HG03460 (cell line): ENCODE results near the gene HOXD4.

ENCODE experiments used
- ATAC-seq: cut with Tn5 transposase; IDR thresholded peaks from one replicate; pipeline ENCODE4 v1.9.1; 2021; ENCODE audit not compliant: unreplicated experiment

The HOXD4 gene

DNA sequence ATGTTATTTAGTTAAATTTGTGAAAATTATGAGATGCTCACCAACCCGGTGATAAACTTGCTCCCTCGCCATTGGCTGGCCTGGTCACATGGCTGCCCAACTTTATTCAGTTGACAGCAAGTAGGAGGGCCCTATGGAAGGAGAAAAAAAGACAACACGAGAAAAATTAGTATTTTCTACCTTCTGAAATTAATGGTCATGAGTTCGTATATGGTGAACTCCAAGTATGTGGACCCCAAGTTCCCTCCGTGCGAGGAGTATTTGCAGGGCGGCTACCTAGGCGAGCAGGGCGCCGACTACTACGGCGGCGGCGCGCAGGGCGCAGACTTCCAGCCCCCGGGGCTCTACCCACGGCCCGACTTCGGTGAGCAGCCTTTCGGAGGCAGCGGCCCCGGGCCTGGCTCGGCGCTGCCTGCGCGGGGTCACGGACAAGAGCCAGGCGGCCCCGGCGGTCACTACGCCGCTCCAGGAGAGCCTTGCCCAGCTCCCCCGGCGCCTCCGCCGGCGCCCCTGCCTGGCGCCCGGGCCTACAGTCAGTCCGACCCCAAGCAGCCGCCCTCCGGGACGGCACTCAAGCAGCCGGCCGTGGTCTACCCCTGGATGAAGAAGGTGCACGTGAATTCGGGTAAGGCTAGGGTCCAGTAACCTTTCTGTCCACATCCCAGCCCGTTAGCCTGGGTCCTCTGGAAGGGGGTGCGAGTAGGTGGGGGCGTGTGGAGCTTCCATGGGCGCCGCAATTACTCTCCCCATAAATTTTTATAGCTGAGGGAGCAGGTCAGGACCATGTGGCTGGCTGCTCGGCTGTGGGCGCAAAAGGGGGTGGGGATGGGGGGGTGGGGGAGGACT, at the start of gene HOXD4:
Gene HOXD4, plus strand, starts transcription at position 109 of the 846 bp plus-strand sequence. Its CDS starts 84 bp downstream, at position 193.
- ATAC-seq = no peak

DNA sequence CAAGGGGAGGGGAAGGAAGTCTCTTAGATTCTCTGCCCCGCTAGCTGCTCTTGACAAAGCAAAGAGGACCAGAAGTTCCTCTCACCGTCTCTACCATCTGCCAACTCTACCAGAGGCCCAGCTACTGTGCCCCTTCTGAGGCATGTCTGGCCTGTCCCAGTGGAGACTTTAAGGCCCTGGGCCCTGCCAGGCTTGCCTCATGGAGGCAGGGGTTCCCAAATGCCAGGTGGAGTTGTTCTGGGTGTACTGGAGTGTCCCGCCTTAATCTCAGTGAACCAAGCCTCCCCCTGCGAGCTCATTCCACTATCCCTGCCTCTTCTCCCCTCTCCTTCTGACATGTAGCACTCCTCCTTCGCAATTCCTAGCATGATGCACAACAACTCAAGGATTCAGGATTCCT, 49.5 kb upstream of the HOXD4 start:
- no peak for ATAC-seq

DNA sequence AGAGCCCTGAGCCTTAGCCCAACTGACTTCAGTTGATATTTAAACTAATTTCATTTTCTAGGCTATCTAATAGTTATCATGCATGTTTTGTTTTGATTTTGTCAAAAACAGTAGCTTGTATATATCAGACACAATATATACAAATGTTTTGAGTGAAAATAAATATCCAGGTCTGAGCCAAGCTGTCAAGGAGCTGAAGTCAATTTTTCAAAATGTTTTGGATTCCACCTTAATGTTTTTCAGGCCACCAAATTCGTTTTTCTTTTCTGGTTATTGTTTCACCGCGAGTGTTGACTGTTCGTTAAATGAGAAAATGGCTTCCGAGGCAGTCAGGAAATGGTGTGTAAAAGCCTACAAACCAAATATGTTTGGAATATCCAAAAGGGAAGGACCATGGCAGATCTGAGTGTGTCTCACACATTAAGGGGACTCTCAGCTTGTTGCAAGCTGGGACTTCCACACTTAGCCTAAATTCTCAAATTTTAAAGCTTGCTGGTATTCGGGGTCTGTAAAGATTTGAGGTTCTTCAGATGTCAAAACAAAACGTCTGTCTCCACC, 49.0 kb upstream of the HOXD4 start:
- no peak for ATAC-seq

DNA sequence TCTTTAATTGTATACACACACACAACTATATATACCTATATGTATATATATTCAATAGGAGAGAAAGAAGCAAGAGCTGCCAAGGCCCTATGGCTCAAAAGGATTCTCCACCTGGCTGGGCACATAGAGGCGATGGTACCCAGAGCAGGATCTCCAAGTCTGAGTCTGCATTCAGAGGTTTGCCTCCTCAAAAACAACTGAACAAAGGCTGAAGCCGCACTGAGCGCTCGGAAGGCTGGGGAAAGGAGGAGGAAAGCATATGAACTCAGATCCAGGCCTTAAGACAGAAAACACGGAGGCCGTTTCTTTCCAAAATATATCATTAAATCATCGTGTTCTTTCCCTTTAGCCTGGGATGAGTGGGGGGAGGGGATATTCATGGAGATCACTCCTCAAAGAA, 48.2 kb upstream of the HOXD4 start:
- ATAC-seq = no peak

DNA sequence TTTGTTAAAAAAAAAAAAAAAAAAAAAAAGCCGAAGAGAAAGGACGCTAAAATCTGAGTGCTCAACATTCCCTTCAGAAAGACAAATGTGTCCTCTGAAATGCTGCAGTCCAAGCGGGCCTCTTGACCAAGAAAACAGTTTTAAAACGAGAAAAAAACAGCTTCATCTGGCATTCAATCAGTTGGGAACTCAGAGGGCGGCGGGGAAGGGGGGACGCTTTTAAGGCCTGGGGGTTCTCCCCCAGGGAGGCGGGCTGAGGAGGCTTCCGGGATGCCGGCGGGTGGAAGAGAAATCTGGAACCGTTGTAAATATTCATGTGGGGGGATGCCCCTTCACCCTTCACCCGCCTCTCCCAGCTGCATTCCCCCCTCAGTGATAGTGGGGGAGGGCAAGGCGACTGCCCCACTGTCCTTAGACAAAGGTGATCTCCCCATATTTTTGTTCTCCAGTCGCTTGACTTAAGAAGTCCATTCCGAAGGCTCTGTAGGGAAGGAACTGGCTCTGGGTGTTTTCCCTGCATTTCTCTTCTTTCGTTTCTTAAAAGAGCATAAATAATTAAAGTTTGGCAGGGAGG, 47.5 kb upstream of the HOXD4 start:
- ATAC-seq = no peak

DNA sequence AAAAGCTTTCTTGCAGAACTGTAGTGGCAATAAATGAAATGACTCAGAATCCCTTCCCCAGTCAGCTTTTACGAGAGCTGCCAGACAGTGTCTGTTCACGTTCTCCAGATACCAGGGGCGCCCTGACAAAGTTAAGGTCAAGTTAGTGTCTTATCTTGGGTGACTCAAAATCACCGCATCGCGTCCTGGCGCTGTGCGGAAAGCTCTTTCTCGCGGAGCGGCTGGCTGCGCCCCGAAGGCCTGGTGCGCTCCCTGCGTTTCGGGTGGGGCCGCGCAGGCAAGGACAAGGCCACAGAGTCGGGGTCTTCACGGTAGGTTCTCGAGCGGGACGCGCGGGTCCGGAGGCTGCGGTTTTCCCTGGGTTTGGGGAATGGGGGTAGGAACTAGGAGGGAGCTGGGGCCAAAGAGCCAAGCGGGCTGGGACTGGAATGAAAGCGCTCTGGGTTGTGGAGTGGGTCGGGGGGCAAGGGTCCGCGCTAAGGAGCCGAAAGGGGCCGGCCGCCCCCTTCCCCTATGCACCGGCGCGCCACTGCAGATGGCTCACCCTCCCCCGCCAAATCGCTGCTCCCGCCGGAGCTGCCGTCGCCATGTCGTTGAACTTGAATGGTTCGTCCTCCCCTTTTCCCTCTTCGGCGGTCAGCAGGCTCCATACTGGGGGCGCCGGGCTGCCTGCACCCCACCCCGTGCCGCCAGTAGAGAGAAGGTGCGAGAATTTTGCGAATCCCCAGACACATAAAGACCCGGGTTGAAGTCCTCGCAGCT, 46.9 kb upstream of the HOXD4 start:
- no peak for ATAC-seq

DNA sequence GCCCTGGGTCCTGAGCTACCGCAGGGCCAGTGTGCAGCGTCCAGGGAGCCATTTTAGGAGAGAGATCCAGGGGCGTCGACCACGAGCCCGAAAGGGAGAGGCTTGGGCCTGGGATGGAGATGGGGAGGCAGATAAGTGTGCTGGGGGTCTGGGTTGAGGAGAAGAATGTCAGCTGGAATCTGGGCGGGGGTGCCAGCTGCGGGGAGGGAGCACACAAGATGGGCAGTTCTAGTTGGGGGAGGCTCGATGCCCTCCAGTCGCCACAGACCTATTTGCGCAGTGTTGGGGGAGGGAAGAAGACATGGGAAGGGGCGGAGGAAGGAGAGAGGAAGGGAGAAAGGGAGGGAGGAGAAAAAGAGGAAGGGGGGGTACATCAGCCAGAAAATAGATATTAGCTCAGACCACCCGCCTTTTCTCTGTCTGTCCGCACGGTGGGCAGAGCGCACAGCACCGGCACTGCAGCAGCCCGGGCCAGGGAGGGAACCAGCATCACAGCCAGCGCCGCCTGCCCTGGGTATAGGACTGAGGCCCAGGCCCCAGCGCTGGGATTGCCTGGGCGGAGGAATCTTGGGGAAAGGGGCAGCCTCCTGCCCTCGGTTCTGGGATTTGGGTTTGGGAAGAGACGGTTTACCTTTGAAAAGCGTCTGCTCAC, 46.1 kb upstream of the HOXD4 start:
- ATAC-seq = no peak

DNA sequence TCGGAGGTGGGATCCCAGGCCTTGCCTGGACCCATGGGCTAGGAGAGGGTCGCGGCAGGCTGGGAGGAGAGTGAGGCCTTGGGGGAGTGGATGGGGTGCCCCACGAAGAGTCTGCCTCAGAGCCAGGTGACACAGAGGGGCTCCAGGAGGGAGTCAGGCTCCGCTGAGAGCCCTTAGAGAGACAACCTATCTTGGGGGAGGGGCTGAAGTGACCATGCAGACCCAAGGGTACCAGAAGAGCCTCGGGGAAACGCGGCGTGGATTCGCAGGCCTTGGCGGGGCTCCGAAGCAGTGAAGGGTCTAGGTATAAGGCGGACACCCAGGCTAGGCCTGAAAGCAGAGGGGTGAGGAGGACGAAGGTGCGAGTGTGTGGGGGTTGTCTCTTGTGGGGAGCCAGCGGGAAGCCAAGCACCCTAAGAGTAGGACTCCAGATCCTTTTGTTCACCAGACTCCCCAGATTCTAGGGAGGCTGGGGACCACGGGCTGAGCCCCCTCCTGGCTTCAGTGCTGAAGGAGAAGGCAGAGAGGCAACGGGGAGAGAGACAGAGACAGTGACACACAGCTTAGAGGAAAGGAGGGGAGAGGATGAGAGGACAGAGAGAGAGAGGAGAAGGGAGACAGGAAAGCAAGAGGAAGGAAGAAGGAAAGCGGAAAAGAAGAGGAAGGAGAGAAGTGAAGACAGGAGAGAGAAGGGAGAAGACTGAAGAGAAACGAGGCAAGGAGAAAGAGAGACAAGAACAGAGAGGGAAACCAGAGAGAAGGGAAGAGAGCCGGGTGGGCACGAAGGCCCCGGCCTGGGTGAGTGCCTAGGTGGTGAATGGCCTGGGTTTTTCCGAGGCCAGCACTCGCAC, 45.4 kb upstream of the HOXD4 start:
- ATAC-seq = no peak

DNA sequence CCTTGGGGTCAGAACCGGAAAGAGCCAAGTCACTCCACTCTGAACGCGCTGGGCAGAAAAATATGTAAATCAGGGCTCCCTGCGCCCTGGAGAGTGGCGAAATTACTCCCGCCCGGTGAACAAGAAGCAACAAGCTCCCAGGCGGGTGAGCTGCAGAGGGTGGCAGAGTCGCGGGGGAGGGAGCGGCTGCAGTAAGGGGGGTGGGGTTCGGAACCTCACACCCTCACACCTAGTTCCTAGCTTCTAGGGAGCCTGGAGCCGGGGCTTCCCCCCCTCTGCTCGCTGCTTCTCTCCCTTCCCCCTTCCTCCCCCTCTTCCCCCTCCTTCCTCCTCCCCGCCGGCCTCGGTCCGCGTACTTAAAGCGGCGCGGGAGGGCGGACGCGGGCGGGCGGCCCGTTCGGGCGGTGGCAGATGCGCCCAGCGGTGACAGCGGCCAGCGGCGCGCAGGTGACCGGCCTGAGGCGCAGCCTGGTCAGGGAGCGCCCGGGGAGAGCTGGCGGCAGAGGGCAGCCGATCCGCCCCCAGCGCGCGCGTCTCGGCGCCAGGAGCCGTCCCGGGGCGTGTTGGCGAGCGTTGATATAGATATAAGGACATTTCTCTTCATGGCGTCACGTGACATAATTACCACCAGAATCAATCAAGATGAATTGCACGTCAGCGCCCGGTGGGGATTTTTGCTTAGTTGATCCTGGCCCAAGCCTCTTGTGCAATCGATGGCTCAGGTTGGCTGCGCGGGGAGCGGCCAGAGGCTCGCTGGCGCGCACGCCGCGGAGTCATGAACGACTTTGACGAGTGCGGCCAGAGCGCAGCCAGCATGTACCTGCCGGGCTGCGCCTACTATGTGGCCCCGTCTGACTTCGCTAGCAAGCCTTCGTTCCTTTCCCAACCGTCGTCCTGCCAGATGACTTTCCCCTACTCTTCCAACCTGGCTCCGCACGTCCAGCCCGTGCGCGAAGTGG, 44.5 kb upstream of the HOXD4 start, which contains the start of gene HOXD11:
Gene HOXD11, plus strand, starts transcription at position 700 of the 959 bp plus-strand sequence. Its CDS starts 76 bp downstream, at position 776.
- no peak for ATAC-seq

DNA sequence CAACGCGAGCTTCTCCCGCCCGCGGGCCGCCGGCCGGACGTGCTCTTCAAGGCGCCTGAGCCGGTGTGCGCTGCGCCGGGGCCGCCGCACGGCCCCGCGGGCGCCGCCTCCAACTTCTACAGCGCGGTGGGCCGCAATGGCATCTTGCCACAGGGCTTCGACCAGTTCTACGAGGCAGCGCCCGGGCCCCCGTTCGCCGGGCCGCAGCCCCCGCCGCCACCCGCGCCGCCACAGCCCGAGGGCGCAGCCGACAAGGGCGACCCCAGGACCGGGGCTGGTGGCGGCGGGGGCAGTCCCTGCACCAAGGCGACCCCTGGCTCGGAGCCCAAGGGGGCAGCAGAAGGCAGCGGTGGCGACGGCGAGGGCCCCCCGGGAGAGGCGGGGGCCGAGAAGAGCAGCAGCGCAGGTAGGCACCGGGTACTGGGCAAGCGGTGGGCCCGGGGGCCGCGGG, 43.6 kb upstream of the HOXD4 start:
- ATAC-seq = no peak

DNA sequence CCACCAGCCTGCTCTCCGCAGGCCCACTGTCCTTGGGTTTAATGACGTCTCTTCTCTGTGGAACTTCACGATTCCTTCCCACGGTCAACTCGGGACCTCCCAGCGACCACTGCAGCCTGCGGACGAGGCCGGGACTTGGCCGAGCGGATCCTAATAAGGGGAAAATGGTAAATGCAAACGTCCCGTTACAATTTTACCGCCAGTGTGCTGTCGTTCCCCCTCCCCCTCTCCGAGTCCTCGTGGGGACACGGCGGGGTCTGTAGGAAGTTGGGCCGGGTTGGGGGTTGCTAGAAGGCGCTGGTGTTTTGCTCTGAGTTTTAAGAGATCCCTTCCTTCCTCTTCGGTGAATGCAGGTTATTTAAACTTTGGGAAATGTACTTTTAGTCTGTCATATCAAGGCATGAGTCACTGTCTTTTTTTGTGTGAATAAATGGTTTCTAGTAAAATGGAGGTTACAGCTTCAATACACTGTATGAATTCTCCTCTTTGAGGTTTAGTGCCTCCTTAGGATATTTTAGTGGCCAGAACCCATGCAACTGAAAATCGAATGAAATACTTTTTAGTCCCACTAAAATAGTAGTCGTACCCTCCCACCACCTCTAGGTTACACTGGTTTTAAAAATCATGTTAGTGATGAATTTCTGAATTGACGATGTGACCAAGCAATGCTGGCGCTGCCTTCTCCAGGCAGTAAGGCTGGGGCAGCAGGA, 42.0 kb upstream of the HOXD4 start:
- ATAC-seq = no peak

DNA sequence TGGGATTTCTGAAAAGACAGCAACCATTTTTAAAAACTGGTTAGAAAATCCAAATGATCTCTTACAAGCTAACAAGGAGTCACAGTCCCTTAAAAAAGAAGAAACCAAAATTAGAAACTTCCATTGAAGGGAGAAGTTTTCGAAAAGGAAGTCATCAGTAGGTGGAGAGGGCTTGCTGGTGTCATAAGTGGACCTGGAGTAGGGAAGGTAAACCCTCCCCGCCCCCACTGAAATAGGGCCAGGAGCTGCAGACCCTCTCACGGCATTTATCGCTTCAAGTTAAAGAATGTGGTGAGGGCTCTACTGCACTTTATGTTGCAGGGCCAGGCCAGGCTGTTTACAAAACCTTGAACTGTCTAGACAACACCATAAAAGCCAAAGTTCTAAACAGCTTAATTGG, 41.4 kb upstream of the HOXD4 start:
- no peak for ATAC-seq

DNA sequence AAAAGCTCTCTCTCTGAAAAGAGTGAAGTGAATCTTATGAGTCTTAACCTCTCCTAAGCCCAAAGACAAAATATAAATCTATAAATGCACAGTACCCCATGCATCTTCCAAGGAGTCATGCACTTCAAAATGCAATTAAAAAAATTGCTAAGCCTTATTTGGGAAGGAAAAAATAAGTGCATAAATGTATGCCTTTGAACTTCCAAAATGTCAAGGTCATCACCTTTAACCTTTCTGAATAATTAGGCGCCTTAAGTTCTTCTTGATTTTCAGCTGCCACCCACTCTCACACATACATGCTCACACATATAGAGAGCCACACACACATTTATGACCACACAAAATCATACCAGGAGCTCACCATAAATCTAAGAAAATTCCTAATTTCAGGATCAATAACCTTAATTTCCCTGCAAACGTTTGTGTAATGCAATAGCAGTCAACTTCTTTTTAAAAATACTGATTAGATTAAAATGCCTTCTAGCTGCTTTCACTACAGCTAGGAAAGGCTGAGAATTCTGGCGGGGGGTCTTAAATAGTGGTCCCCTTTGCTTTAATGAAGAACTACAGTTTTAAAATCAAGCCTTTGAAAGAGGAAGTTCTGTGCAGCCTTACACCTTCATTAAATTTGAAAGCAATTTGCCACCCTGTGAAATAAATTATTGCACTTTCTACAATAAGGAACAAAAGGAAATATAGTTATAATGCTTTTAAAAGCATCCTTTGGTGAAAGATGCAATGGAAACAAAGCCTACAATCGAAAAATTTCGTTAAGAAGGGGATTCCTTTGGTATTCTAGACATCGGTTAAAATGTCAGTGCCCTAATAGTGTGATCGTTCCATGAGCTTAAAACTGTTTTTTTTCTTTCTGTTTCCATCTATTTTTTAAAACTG, 40.7 kb upstream of the HOXD4 start:
- no peak for ATAC-seq

DNA sequence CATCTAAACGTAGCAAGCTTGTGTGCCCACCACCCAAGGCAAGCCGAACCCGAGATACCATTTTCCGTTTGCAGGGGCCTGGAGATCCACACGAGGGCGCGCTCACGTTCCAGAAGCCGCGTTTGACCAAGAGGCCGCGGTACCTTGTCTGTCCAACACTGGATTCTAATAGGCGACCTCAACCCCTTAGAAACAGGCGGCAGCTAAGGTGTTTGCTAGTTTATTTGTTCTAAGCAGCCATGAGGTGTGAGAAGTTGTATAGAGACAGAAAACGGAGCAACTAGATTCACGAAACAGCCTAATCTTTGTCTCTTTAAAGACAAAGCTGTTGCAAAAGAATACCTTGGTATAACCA, 40.1 kb upstream of the HOXD4 start:
- no peak for ATAC-seq

DNA sequence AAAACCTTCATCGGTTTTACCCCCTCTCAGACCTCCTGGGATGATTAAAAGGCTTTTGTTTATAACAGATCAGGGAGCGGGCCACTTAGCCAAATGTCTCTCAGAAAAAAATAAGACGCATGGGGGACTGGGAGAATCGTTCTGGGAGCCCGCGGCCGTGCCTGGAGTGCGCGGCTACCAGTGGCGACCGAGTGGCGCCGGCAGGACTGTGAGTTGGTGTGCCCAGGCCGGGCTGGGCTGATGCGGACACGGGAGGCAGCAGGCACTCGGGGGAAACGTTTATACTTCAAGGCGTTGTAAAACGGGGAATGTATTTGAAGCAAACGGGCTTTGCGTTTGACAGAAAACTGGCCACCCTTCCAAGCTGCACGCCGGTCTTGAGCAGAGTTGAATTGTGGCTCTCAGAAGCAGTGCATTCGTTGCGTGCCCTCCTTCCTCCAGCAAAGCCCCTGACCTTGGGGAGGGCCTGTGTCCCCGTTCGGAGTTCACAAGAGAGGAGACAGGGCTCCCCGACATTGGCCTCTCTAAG, 39.4 kb upstream of the HOXD4 start:
- no peak for ATAC-seq

DNA sequence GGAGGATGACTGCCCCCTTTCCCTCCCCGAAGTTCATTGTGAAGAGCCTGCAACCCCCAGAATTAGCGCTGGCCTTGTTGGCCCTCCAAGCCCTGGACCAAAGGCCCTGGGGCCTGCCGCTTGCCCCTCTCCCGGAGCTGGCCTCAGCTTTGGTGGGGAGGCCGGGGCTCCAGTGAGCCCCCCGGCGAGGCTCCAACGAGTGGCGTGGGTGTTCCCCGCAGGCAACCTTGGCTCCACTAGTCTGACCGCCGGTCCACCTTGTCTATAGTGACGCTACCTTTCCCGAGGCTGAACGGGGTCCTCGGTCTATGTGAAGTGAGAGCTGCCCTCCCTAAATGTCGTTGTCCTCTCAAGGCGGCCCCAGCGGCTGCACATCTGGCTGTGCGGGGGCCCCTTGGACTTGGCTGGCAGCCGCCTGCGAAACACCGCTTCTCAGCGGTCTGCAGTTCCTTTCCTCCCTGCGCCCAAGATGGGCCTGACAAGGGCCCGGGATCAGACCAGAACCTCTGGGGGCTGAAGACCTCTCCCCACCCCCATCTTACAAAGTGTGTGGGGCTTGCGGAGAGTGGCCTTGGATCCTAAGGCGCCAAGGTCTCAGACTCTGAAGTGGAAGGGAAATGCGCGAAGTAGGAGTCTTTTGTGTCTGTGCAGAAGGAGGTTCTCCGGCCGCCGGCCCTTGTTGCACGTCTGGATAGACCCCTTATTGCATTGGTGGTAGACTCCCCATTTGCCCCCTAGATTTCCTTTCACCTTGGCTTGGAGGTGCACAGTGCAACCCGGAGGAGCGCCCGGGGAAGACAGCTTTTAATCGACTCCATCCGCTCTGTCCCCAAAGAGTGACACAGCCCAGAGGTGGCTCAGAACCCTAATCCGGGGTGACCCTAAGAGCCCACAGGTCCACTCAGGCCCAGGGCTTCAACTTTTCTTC, 38.7 kb upstream of the HOXD4 start:
- ATAC-seq = no peak
